Measurements from ENCODE around the gene POLR2L.

- TF ChIP-seq POLR2A (IDR thresholded peaks at IDR 0.05; ENCODE audit: low read length) (no peak), GATA1 (IDR thresholded peaks at IDR 0.05; ENCODE audit: low read depth, low read length) (no peak)
These were observed 17.4 kb downstream of the POLR2L start for GRCh38 chr11:824942-825341.

Data from erythroblast (primary cell).